Measurements from ENCODE around the gene CD69. TPM values are rescaled to one million over a fixed set of nuclear protein-coding genes. Genes with fewer than 3 reads are reported as not detected.
"Not testable (repeated sequence)": the region's sequence is repeated elsewhere in the genome, so short reads cannot be mapped to it uniquely, and the experiment has no call there.

Gene CD69
- polyA plus RNA-seq, 3 donors = 1.3 to 1.7 (median 1.6) TPM

DNA sequence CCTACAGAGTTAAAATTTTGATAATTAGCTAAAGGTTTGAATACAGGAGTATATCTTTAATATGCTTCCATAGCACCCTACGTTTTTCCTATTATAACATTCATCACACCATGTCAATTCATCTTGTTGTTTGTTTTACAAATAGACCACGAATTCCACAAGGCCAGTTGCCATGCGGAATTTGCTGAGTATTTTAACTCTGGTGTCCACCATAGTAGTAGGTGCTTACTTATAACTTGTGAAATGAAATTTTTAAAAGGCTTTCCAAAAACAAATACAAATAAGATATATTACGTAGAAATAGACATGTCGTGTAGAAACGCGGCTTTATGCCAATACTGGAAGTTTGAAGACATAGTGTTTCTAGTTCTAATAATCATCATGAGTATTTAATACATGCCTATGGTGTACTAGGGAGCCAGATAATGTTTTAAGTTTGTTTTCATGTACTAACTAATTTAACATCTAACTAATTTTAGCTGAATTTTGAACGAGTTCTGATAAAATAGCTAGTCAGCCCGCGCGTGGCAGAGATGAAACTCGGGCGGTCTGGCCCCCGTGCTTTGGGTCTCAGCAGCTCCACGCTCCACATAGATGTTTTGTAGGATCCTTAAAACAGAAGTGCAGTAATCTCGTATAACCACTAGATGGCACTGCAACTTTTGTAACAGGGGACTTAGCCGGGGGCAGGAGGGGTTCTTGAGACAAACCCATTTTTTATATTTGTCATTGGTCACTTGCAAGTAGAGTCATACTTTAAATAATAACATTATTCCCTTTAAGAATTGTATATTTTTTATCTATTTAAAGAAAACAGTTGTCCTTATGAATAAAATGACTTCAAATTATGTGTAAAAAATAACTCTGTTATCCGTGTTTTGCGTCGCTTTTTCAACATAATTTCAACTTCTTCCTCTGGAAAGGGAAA is 10.2 kb downstream of the CD69 start:
- DNase-seq = peak; percentile 50

DNA sequence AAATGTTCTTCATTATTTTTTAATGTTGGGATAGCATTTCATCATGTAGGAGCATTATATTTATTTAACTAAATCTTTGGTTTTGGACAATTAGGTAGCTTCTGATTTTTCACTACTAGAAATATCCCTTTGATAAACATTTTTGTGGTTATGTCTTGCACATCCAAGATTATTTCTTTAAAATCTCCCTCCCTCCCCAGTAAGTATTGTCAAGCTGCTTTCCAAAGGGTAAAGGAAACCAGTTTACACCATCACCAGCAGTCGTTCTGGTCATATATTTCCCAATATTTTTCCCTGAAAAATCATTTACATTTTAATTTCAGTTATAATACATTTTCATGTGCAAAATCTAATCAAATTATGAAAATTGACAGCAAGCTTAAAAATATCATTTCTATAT is 11.1 kb downstream of the CD69 start:
- DNase-seq = no peak

DNA sequence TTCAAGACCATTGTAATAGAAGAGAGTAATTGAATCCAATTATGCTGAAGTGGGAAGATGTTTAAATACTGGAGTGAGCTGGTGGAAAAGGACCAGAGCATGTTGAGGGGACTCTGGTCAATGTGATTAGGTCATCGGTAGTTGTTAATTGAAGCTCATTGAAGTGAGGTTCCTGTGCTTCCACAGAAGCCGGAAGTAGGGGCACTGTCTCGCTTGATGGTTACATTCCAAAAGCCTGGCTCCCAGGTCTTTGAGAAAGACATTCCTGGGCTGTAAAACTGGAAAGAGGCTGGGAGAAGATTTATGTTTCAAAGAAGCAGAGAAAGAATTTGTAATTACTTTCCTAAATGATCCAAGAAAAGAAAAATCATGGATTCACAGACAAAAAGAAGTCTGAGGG is 15.5 kb downstream of the CD69 start:
- DNase-seq = peak; percentile 61

DNA sequence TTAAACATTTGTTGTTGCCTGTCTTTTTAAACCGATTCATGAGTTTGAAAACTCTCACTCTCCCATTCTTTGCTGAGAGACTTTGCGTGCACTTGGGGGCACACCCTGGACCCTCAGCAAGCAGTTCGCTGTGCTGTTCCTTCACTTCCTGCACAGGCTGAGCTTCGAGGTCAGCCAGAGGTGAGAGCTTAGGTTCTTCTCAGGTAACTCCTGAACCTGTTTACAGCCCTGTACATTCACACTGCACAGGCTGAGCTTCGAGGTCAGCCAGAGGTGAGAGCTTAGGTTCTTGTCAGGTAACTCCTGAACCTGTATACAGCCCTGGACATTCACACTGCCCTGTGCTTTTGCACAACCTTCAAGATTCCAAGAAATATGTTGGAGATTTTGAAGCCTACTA is 18.0 kb downstream of the CD69 start:
- DNase-seq = no peak

DNA sequence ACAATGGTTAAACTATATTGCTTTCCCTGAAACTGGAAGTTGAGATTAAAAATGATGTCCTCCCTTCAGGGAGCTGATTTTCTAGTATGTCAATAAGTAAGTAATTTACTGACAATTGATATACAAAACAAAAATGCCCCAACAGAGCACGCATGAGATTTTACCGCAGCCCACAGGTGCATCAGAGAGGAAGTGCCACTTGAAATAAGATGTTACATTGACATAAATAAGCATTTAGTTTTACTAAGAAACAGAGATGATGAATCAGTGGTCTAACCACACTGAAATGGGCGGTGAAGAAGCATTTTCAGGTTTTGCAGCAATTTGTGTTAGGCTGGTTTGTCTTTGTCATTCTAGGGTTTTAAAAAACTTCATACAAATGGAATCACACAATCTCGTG is 19.0 kb downstream of the CD69 start:
- no peak for DNase-seq

DNA sequence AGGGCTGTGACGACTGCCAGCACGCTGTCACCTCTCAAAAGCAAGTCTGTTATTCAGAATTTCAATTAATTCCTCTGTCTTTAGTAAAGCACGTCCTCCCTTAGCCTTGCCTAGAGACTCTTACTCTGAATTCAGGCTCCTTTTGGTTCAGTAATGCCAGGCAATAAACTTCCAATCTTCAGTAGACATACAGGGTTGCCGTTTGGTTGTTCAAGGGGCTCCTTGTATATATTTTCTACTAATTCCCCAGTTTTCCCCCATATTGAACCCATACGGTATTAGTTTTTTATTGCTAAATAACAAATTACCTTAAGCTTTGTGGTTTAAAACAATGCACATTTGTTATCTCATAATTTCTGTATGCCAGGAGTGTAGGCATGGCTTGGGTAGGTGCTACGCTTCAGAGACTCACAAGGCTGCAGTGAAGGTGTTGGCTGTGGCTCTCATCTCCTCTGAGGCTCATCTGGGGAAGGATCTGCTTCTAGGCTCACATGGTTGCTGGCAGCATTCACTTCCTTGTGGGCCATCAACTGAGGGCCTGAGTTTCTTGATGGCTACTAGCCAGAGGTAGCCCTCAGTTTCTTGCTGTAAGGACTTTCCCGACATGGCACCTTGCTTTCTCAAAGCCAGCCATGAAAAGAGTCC is 20.5 kb downstream of the CD69 start:
- DNase-seq = no peak

DNA sequence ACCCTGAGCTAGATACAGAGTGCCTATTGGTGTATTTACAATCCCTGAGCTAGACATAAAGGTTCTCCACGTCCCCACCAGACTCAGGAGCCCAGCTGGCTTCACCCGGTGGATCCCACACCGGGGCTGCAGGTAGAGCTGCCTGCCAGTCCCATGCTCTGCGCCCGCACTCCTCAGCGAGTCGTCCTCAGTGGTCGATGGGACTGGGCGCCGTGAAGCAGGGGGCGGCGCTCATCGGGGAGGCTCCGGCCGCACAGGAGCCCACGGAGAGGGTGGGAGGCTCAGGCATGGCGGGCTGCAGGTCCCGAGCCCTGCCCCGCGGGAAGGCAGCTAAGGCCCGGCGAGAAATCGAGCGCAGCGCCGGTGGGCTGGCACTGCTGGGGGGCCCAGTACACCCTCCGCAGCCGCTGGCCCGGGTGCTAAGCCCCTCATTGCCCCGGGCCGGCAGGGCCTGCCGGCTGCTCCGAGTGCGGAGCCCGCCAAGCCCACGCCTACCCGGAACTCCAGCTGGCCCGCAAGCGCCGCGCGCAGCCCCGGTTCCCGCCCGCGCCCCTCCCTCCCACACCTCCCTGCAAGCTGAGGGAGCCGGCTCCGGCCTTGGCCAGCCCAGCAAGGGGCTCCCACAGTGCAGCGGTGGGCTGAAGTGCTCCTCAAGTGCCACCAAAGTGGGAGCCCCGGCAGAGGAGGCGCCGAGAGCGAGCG is 21.1 kb downstream of the CD69 start:
- DNase-seq = not testable (repeated sequence)

DNA sequence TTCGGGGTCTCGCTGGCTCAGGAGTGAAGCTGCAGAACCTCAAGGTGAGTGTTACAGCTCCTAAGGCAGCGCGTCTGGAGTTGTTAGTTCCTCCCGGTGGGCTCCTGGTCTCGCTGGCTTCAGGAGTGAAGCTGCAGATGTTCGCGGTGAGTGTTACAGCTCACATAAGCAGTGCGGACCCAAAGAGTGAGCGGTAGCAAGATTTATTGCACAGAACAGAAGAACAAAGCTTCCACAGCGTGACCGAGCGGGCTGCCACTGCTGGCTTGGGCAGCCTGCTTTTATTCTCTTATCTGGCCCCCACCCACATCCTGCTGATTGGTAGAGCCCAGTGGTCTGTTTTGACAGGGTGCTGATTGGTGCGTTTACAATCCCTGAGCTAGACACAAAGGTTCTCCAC is 21.8 kb downstream of the CD69 start:
- not testable (repeated sequence) for DNase-seq

DNA sequence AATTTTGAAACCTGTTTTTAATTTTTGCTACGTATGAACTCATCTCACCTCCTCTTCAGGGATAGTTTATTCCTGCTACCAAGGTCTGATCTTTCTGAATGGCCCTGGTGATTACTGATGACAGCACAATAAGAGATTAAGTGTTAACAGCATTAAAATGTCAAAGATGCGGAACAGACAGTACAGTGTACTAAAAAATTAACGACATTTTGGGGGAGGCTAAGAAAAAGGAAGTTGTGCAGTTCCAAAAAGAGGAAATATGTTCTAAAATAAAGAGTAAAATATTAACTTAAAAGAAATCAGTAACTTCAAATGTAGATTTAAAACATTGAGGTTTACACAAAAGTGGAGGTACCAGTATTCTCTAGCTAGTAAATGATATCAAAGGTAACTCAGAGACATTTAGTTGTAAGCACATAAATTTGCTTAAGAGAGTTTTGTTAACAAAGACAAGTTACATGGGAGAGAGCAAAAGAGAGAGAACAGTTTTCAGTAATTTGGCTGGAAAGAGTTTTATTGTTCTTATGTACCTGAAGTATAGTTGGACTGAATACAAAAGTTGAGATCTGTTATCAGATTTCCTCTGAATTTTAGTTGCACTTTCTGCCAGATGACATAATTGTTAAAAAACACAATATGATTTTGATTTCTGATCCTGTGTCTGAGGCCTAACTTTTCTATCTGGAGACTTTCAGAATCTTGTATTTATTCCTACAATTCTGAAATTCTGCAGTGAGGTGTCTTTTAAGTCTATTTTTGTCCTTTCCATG is 23.6 kb downstream of the CD69 start:
- DNase-seq = no peak

DNA sequence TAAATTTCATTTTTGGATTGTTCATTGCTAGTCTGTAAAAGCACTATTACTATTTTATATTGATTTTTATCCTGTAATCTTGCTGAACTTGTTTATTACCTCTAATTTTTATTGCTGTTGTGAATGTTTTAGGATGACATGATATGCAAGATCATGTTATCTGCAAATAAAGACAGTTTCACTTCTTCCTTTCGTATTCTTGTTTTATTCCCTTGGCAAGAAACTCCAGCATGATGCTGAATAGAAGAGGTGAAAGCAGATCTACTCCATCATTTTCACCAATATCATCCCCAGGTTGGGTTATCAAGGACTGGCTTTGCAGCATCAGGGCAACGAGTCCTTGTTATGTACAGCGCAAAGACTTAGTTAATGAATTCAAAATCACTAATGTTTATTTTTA is 25.1 kb downstream of the CD69 start:
- no peak for DNase-seq

DNA sequence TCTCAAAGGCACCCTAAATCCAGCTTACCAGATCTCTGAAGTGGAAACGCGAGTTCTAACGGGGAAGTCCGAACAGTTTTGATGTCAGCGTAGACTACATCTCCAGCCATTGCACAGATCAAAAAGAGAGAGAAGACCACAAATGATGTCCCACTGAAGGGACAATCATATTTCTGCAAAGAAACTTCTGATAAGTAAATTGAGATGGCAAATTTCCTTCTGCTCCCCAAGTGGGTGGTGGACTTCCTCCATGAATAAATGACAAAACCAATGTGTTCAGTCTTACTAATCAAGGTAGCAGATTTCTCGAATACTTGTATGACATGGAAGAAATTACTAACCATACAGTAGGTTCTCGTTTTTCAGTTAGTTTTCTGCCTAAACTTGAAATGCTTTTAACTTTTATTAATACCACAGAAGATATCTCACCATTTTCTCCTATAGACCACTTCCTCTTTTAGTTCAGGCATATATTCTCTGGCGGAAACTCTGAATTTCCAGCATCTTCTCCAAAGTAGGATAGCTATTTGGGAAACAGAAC is 27.7 kb downstream of the CD69 start, which contains the start of gene CLECL1:
TSS of gene CLECL1 (minus strand) at position 177 of the 541 bp plus-strand sequence.
- DNase-seq = no peak

DNA sequence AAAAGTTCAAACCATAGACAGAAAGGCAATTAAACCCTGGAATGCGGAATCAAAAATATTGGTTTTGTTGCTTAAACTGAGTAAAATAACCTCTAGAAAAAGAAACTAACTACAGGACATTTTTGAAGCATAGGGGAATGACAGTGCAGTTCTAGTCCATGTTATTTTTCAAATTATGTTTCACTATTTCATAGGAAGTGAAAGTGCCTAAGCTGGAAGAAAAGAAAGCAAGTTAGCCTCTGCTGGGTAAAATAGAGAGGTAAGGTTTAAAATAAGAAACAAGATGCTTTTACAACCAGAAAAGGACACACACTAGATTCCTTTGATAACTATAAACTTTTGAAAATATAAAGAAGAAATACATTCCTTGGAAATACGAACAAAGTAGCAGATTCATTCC is 28.9 kb downstream of the CD69 start:
- DNase-seq = no peak

DNA sequence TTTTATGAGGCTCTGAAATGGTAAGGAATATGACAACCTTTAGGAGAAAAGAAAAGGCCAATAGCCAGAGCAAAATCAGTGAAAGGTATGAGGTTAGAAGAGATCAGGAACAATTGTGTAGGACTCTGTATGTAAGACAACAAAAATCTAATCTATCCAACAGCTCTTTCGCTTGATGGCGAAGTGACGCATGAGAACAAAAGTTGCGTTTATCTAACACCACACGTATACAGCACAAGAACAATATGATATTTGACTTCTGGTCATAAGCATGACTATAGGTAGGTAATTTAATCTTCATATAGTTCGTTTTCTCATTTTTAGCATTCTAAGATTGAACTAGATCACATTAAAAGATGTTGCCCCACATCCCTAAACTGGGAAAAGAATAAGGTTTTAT is 29.3 kb downstream of the CD69 start:
- no peak for DNase-seq

DNA sequence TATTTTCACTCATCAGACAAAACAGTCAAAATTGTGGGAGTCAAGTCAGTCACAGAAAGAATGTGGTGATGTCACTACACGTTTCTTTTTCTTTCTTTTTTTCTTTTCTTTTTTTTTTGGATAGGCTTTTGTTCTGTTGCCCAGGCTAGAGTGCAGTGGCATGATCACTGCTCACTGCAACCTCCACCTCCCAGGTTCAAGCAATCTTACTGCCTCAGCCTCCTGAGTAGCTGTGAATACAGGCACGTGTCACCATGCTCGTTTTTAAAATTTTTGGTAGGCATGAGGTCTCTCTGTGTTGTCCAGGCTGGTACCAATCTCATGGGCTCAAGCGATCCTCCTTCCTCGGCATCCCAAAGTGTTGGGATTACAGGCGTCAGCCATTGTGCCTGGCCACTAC is 30.1 kb downstream of the CD69 start:
- no peak for DNase-seq

DNA sequence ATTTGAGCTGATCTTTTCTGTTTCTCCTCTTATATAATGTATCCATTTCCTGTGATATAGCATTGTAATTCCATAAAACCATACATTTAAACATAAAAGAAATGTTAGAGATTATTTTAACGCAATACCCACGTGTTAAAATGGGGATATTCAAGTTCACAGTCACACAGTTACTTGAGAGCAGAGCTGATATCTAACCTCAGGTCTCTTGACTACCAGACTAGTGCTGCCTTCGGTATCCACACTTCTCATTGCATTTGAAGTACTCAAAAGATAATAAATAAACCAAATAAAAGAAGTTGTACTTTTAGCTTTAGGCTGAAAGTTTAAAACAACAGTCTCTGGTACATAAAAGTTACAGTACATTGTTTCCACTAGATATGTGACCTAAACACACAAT is 30.7 kb downstream of the CD69 start:
- DNase-seq = no peak

DNA sequence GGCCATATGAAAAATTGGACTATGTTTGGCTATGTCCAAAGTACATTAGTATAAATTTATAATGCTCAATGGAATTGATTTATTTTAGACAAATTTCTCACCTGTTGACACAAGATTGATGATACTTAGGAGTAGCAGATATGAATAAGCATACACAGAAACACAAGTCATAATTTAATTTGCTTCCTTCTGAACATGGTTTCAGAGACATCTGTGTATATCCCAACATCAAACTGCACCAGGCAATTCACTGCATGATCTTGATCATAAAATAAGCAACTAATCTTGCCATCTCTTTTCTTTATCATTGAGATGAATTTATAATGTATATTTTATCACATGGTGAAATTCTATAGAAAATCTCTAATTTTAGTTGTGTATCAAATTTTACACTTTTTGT is 31.6 kb downstream of the CD69 start:
- no peak for DNase-seq

DNA sequence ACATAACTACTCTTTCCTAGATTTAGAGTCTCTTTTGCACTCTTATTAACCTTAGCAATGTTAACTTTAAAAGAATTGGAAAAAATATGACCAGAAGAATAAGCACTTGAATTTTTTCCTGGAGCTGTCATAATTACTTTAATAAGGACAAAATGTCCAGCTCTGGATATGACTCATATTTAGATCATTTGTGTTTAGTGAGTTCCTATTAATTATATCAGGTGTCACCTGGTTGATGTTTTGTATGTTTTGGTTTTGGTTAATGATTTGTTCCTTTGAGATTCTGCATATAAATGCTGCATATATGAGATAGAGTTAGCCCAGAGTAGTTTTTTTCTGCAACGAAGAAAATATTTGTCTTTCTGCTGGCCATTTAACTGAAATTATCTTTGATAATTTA is 32.9 kb downstream of the CD69 start:
- DNase-seq = no peak

DNA sequence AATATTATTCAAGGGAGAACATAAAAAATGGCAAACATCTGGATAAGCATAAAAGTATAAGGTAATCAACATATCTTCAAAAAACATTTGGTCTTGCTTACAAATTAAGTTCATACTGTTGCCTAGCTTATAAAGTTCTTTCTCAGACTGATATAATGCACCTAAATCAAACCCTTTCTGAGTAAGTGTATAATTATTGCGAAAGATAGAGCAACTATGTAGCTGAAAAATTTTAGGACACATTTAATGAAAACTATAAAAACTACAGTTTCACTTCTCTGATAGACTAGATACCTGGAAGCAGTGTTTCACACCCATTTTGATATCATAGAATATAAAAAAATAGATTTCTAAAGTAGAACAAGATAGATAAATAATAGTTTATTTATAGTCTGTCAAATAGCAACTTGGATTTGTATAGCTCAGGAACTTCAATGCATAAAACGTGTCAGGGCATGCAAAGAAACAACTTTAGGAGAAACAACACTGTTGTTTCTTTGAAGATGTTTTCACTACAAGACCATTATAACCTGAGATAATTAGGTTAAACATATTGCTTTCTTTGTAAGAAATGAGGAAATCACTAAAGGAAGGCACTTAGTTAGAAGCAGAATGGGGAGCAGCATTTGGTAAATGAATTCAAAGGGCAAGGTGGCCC is 35.4 kb downstream of the CD69 start:
- DNase-seq = no peak

DNA sequence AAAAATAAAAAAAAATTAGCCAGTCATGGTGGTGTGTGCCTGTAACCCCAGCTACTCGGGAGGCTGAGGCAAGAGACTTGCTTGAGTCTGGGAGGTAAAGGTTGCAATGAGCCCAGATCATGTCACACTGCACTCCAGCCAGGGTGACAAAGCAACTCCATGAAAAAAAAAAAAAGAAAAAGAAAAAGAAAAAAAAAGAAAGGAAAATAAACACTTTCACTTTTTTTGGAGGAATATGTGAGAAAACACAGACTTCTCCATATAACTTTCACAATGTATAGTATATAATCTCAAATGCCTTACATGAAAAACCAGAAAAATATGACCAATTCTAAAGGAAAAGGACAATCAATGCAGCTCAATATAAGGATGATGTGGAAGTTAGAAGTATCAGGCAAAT is 36.7 kb downstream of the CD69 start:
- DNase-seq = no peak

DNA sequence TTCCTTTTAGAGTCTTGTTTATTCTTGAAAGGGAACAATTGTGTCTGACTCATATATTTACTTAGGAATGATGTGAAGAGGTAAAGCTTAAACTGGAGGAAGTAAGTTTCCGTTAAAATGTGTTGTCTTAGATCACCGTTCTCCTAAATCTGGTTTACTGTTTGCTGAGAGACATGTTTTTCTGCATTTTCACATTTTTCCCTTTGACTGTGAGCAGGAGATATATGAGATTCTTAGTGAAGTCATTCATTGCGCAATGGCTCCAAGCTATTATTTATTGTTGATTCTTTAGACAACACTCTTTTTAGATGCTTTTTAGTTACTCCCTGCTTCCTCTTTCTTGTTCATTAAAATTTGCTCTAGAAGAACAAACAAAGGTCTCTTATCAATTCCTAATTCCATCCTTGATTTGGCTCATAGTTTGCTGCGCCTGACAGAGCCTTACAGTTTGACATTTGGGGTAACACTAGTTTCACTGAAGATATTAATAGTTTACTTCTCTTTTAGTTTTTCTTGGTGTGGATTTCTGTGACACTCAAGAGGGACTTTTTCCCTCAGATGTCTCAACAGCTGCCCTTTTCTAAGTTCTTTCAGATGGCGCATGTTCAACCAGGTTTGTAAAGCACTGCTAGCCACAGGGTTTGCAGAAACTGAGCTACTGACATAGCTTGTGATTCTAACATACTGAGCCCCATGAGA is 39.2 kb downstream of the CD69 start:
- no peak for DNase-seq

DNA sequence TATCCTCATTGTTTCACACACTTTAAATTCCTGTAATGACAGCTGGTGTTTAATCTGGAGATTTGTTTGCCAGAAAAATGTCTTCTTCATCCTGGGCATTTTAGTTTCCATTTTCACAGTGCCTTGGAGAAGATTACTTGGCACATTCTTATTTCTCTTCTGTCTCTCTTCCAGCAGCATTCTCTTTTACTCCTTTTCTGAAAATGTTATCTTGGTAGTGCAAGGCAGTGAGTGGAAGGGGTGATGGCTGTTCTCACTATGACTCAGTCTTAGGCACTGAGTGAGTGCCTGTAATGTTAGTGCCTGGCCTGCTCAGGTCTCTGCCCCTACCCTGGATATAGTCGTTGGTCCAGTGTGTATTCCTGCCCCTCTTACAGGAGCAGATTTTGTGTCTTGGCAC is 40.9 kb downstream of the CD69 start:
- no peak for DNase-seq

Measured in renal pelvis (tissue), 4 donors.